ENCODE measurements around the gene MPHOSPH6.

Gene MPHOSPH6

GRCh38 chr16:82181461-82182185, 11.6 kb upstream of the MPHOSPH6 start:
- no peak overlapping the region for H3K4me2 ChIP-seq (ENCODE audit: low read length)
- peaks cover 17% of the 10 kb centered on the region for H3K27me3 ChIP-seq (ENCODE audit: control insufficient read depth, low read length)
- no peaks in the 10 kb centered on the region for H3K36me3 ChIP-seq (ENCODE audit: control insufficient read depth, low read length)

GRCh38 chr16:82178352-82178751, 8.3 kb upstream of the MPHOSPH6 start:
- Histone ChIP-seq H3K27ac (ENCODE audit: low read depth, low read length) (no peak overlapping the region), H3K36me3 (ENCODE audit: control insufficient read depth, low read length) (no peaks in the 10 kb centered on the region), H3K4me3 (ENCODE audit: low read length) (no peak overlapping the region), H3K9me3 (ENCODE audit: control insufficient read depth, insufficient read depth, low read length) (no peaks in the 10 kb centered on the region), H3F3A (ENCODE audit: control insufficient read depth, insufficient read depth) (no peaks in the 10 kb centered on the region), H3K79me2 (ENCODE audit: control insufficient read depth, low read length) (no peaks in the 10 kb centered on the region), H3K4me2 (ENCODE audit: low read length) (no peak overlapping the region), H3K9me2 (replicated peaks; ENCODE audit: control insufficient read depth, low read length) (no peaks in the 10 kb centered on the region), H4K20me1 (ENCODE audit: control insufficient read depth, insufficient read depth, low read depth, low read length) (no peaks in the 10 kb centered on the region), H3K27me3 (ENCODE audit: control insufficient read depth, low read length) (peaks cover 35% of the 10 kb centered on the region), H3K4me1 (ENCODE audit: control insufficient read depth, low read length) (no peaks in the 10 kb centered on the region)
- TF ChIP-seq CTCF (IDR thresholded peaks at IDR 0.05; ENCODE audit: low read depth, low read length, poor library complexity, severe bottlenecking) (no peak), EZH2phosphoT487 (IDR thresholded peaks at IDR 0.05; ENCODE audit: borderline replicate concordance, low read length) (no peak)

More at GRCh38 chr16:82181461-82182185, 11.6 kb upstream of the MPHOSPH6 start:
- Histone ChIP-seq H3K27ac (ENCODE audit: low read depth, low read length) (no peak overlapping the region), H3K79me2 (ENCODE audit: control insufficient read depth, low read length) (no peaks in the 10 kb centered on the region), H3K4me1 (ENCODE audit: control insufficient read depth, low read length) (no peaks in the 10 kb centered on the region), H3K9me2 (replicated peaks; ENCODE audit: control insufficient read depth, low read length) (no peaks in the 10 kb centered on the region), H3F3A (ENCODE audit: control insufficient read depth, insufficient read depth) (no peaks in the 10 kb centered on the region), H4K20me1 (ENCODE audit: control insufficient read depth, insufficient read depth, low read depth, low read length) (no peaks in the 10 kb centered on the region), H3K4me3 (ENCODE audit: low read length) (no peak overlapping the region), H3K9me3 (ENCODE audit: control insufficient read depth, insufficient read depth, low read length) (no peaks in the 10 kb centered on the region)
- TF ChIP-seq CTCF (IDR thresholded peaks at IDR 0.05; ENCODE audit: low read depth, low read length, poor library complexity, severe bottlenecking) (no peak), EZH2phosphoT487 (IDR thresholded peaks at IDR 0.05; ENCODE audit: borderline replicate concordance, low read length) (no peak)

GRCh38 chr16:82177555-82177954, 7.5 kb upstream of the MPHOSPH6 start:
- H3K9me3 ChIP-seq (ENCODE audit: control insufficient read depth, insufficient read depth, low read length), result no peaks in the 10 kb centered on the region
- H3K36me3 ChIP-seq (ENCODE audit: control insufficient read depth, low read length), result no peaks in the 10 kb centered on the region
- no peak overlapping the region for H3K4me3 ChIP-seq (ENCODE audit: low read length)
- peaks cover 41% of the 10 kb centered on the region for H3K27me3 ChIP-seq (ENCODE audit: control insufficient read depth, low read length)
- H3K9me2 ChIP-seq (replicated peaks; ENCODE audit: control insufficient read depth, low read length), result no peaks in the 10 kb centered on the region
- H3F3A ChIP-seq (ENCODE audit: control insufficient read depth, insufficient read depth), result no peaks in the 10 kb centered on the region
- H3K27ac ChIP-seq (ENCODE audit: low read depth, low read length), result no peak overlapping the region
- no peaks in the 10 kb centered on the region for H3K79me2 ChIP-seq (ENCODE audit: control insufficient read depth, low read length)
- no peaks in the 10 kb centered on the region for H3K4me1 ChIP-seq (ENCODE audit: control insufficient read depth, low read length)
- no peak overlapping the region for H3K4me2 ChIP-seq (ENCODE audit: low read length)
- no peaks in the 10 kb centered on the region for H4K20me1 ChIP-seq (ENCODE audit: control insufficient read depth, insufficient read depth, low read depth, low read length)
- no peak for TF ChIP-seq CTCF (IDR thresholded peaks at IDR 0.05; ENCODE audit: low read depth, low read length, poor library complexity, severe bottlenecking)
- TF ChIP-seq EZH2phosphoT487 (IDR thresholded peaks at IDR 0.05; ENCODE audit: borderline replicate concordance, low read length), result no peak
